ENCODE results near the gene GCNT4. TPM values are rescaled to one million over a fixed set of nuclear protein-coding genes. Genes with fewer than 3 reads are reported as not detected.

Gene GCNT4
- total RNA-seq, 2 donors from 2014 or later: 3.1 to 3.5 TPM

- ATAC-seq (ENCODE audit: insufficient number of reproducible peaks, low FRiP score, low read depth) (no peak), DNase-seq (ENCODE audit: low spot score) (no peak)
- no peaks in the 10 kb centered on the region for H3K4me1 ChIP-seq (ENCODE audit: control insufficient read depth in 1 of 2, low read depth in 2 of 2)
- no peaks in the 10 kb centered on the region for H3K9me3 ChIP-seq
- H3K27me3 ChIP-seq (replicated peaks; ENCODE audit: insufficient read depth): no peaks in the 10 kb centered on the region
- H3K4me3 ChIP-seq: no peak overlapping the region
- no peaks in the 10 kb centered on the region for H3K36me3 ChIP-seq
- no peak overlapping the region for H3K27ac ChIP-seq
- TF ChIP-seq, protein P1, sequence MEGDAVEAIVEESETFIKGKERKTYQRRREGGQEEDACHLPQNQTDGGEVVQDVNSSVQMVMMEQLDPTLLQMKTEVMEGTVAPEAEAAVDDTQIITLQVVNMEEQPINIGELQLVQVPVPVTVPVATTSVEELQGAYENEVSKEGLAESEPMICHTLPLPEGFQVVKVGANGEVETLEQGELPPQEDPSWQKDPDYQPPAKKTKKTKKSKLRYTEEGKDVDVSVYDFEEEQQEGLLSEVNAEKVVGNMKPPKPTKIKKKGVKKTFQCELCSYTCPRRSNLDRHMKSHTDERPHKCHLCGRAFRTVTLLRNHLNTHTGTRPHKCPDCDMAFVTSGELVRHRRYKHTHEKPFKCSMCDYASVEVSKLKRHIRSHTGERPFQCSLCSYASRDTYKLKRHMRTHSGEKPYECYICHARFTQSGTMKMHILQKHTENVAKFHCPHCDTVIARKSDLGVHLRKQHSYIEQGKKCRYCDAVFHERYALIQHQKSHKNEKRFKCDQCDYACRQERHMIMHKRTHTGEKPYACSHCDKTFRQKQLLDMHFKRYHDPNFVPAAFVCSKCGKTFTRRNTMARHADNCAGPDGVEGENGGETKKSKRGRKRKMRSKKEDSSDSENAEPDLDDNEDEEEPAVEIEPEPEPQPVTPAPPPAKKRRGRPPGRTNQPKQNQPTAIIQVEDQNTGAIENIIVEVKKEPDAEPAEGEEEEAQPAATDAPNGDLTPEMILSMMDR (IDR thresholded peaks at IDR 0.05): no peak
These were observed 15.3 kb downstream of the GCNT4 start for GRCh38 chr5:75037106-75037505.

- no peak for ATAC-seq (ENCODE audit: insufficient number of reproducible peaks, low FRiP score, low read depth)
- H3K36me3 ChIP-seq: peaks cover 4% of the 10 kb centered on the region
These were observed 18.1 kb downstream of the GCNT4 start for GRCh38 chr5:75034137-75034739.

GRCh38 chr5:75031366-75031765 lies 21.0 kb downstream of the GCNT4 start:
- Histone ChIP-seq H3K36me3 (peaks cover 4% of the 10 kb centered on the region), H3K9me3 (no peaks in the 10 kb centered on the region), H3K4me3 (no peak overlapping the region), H3K4me1 (ENCODE audit: control insufficient read depth in 1 of 2, low read depth in 2 of 2) (no peaks in the 10 kb centered on the region), H3K27me3 (replicated peaks; ENCODE audit: insufficient read depth) (no peaks in the 10 kb centered on the region), H3K27ac (no peak overlapping the region)
- TF ChIP-seq, protein P1 (IDR thresholded peaks at IDR 0.05): no peak
- ATAC-seq (ENCODE audit: insufficient number of reproducible peaks, low FRiP score, low read depth): no peak
- DNase-seq (ENCODE audit: low spot score): no peak

More at GRCh38 chr5:75034137-75034739, 18.1 kb downstream of the GCNT4 start:
- Histone ChIP-seq H3K9me3 (no peaks in the 10 kb centered on the region), H3K4me1 (ENCODE audit: control insufficient read depth in 1 of 2, low read depth in 2 of 2) (no peaks in the 10 kb centered on the region), H3K4me3 (no peak overlapping the region), H3K27ac (no peak overlapping the region), H3K27me3 (replicated peaks; ENCODE audit: insufficient read depth) (no peaks in the 10 kb centered on the region)
- DNase-seq (ENCODE audit: low spot score): no peak
- TF ChIP-seq, protein P1 (IDR thresholded peaks at IDR 0.05): no peak

GRCh38 chr5:75028090-75028489 lies 24.3 kb downstream of the GCNT4 start:
- TF ChIP-seq, protein P1 (IDR thresholded peaks at IDR 0.05): no peak
- H3K27ac ChIP-seq: no peak overlapping the region
- H3K9me3 ChIP-seq: no peaks in the 10 kb centered on the region
- H3K4me3 ChIP-seq: no peak overlapping the region
- DNase-seq (ENCODE audit: low spot score) (no peak), ATAC-seq (ENCODE audit: insufficient number of reproducible peaks, low FRiP score, low read depth) (no peak)
- H3K4me1 ChIP-seq (ENCODE audit: control insufficient read depth in 1 of 2, low read depth in 2 of 2): no peaks in the 10 kb centered on the region
- no peaks in the 10 kb centered on the region for H3K27me3 ChIP-seq (replicated peaks; ENCODE audit: insufficient read depth)
- H3K36me3 ChIP-seq: peaks cover 4% of the 10 kb centered on the region

DNA sequence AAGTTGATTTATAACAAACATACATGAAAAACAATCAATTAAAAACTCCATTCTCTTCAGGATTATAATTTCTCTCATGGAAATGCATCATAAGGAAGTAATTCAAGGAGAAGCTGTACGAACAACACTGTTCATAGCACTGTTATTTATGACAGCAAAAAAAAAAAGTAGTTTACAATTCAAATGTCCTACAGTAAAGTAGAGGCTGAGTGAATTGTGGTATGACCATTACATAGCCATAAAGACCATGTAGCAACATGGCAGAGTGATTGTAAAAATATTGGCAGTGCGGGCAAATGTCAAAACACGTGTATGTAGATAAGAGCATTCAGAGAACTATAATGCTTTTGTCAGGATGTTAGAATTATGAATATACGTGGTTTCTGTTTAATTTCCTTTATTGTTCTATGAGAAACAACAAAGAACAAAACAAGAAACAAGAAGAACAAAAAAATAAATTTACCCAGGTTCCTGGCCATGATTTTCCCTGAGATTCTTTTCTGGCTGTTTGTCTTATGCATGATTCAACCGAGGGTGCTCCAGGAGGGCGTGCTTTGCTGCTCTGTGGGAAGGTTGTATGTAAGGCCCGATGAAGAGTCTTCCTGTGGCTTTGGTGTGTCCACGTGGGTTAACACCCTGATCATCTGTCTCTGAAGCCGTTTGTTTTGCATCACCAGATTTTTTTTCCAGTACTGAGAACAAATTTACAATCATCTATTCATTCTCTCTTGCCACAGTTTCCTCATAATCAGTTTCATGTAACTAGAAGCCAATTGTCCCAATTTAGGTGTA lies 28.8 kb downstream of the GCNT4 start:
- no peaks in the 10 kb centered on the region for H3K9me3 ChIP-seq
- no peaks in the 10 kb centered on the region for H3K4me1 ChIP-seq (ENCODE audit: control insufficient read depth in 1 of 2, low read depth in 2 of 2)
- TF ChIP-seq, protein P1 (IDR thresholded peaks at IDR 0.05): no peak
- H3K4me3 ChIP-seq: no peak overlapping the region
- no peaks in the 10 kb centered on the region for H3K27me3 ChIP-seq (replicated peaks; ENCODE audit: insufficient read depth)
- DNase-seq (ENCODE audit: low spot score): no peak
- no peak for ATAC-seq (ENCODE audit: insufficient number of reproducible peaks, low FRiP score, low read depth)
- no peak overlapping the region for H3K27ac ChIP-seq
- no peaks in the 10 kb centered on the region for H3K36me3 ChIP-seq

Data from thoracic aorta (tissue), 2 donors.